Measurements from ENCODE around the gene NFATC3.

- TF ChIP-seq CTCF (IDR thresholded peaks at IDR 0.05; ENCODE audit: poor library complexity) (no peak), EZH2 (IDR thresholded peaks at IDR 0.05; ENCODE audit: borderline replicate concordance) (no peak)
Observed at GRCh38 chr16:68257906-68258800, 173.0 kb downstream of the NFATC3 start.
